Measurements from ENCODE around the gene ADGRG3. TPM values are rescaled to one million over a fixed set of nuclear protein-coding genes. Genes with fewer than 3 reads are reported as not detected.

The ADGRG3 gene
- polyA plus RNA-seq = not detected in 3 replicates
- not detected for polyA plus RNA-seq (2011; ENCODE audit: low read depth)
- polyA plus RNA-seq (2011; cell fraction: cytosol; rRNA removed) = not detected in 2 replicates
- polyA plus RNA-seq (2011; cell fraction: nucleus; rRNA removed) = 0.04 and 0.16 TPM in 2 replicates
- not detected in 2 replicates for polyA plus RNA-seq (2012; ENCODE audit: low replicate concordance)
- polyA minus RNA-seq = 0.16 TPM in 1 of 3 replicates, not detected in the others
- not detected for polyA minus RNA-seq (2011; cell fraction: cytosol; rRNA and poly(A)+ RNA removed)
- not detected in 2 replicates for polyA minus RNA-seq (2011; cell fraction: nucleus; rRNA and poly(A)+ RNA removed)

GRCh38 chr16:57668263-57668571 lies at the start of gene ADGRG3:
Gene ADGRG3 (plus strand): TSS chr16:57668306. CDS start chr16:57668348, 42 bp downstream.
- H3K9me1 ChIP-seq (ENCODE audit: control insufficient read depth, extremely low read depth, insufficient read depth, low read length) = no peaks in the 10 kb centered on the region
- H3K27me3 ChIP-seq (ENCODE audit: control insufficient read depth, extremely low read depth, insufficient read depth, low read length) = peaks cover 3% of the 10 kb centered on the region
- no peak within 1 kb of the TSS for H3K4me2 ChIP-seq (ENCODE audit: control insufficient read depth, extremely low read depth, insufficient read depth, low read depth, low read length)
- dilution Hi-C loops (cut with MboI; ENCODE audit: extremely low pct_ligation_motif_present, low sequenced_read_pairs) = no loop called here
- no peaks in the 10 kb centered on the region for H4K20me1 ChIP-seq (ENCODE audit: control insufficient read depth, extremely low read depth, insufficient read depth, low read length)
- H3K4me3 ChIP-seq (ENCODE audit: control insufficient read depth in 2 of 3, extremely low read depth in 1 of 3, insufficient read depth in 2 of 3, low read depth in 1 of 3, low read length in 3 of 3) = no peak within 1 kb of the TSS
- peaks cover under 1 to 14% of the 10 kb centered on the region in 2 experiments for H3K36me3 ChIP-seq (ENCODE audit: control insufficient read depth in 2 of 2, extremely low read depth in 1 of 2, insufficient read depth in 2 of 2, low read length in 2 of 2)
- H3K4me1 ChIP-seq (ENCODE audit: control insufficient read depth, extremely low read depth, insufficient read depth, low read length) = no peaks in the 10 kb centered on the region
- no peak within 1 kb of the TSS for H3K9ac ChIP-seq (ENCODE audit: control insufficient read depth, extremely low read depth, insufficient read depth, low read length)
- no peaks in the 10 kb centered on the region for H3K9me3 ChIP-seq (ENCODE audit: control insufficient read depth, low read depth, low read length)
- H2AFZ ChIP-seq (ENCODE audit: control insufficient read depth, low read length) = no peak within 1 kb of the TSS
- no peak for TF ChIP-seq EZH2 (IDR thresholded peaks at IDR 0.05; ENCODE audit: low read length)
- no peak for TF ChIP-seq CTCF (optimal IDR thresholded peaks at IDR 0.05 in 1 of 3, IDR thresholded peaks at IDR 0.05 in 1 of 3, conservative IDR thresholded peaks at IDR 0.05 in 1 of 3; ENCODE audit: extremely low read depth in 1 of 3, insufficient read depth in 2 of 3, low read length in 3 of 3)
- FAIRE-seq (no peak), DNase-seq (ENCODE audit: low read depth, low spot score) (no peak)
- H3K79me2 ChIP-seq (ENCODE audit: control insufficient read depth, insufficient read depth, low read length) = no peaks in the 10 kb centered on the region
- no peak within 1 kb of the TSS for H3K27ac ChIP-seq (ENCODE audit: control insufficient read depth, insufficient read depth, low read length)

- H3K4me1 ChIP-seq (ENCODE audit: control insufficient read depth, extremely low read depth, insufficient read depth, low read length) = peaks cover 56% of the 10 kb centered on the region
- H3K9me1 ChIP-seq (ENCODE audit: control insufficient read depth, extremely low read depth, insufficient read depth, low read length) = no peaks in the 10 kb centered on the region
- H3K9me3 ChIP-seq (ENCODE audit: control insufficient read depth, low read depth, low read length) = no peaks in the 10 kb centered on the region
- peak overlapping the region; percentile 94 for H3K4me2 ChIP-seq (ENCODE audit: control insufficient read depth, extremely low read depth, insufficient read depth, low read depth, low read length)
- no peaks in the 10 kb centered on the region for H3K36me3 ChIP-seq (ENCODE audit: control insufficient read depth in 2 of 2, extremely low read depth in 1 of 2, insufficient read depth in 2 of 2, low read length in 2 of 2)
- H2AFZ ChIP-seq (ENCODE audit: control insufficient read depth, low read length) = no peak overlapping the region
- TF ChIP-seq EZH2 (IDR thresholded peaks at IDR 0.05; ENCODE audit: low read length) (no peak), CTCF (optimal IDR thresholded peaks at IDR 0.05 in 1 of 3, IDR thresholded peaks at IDR 0.05 in 1 of 3, conservative IDR thresholded peaks at IDR 0.05 in 1 of 3; ENCODE audit: extremely low read depth in 1 of 3, insufficient read depth in 2 of 3, low read length in 3 of 3) (no peak)
- peak overlapping the region; percentile 87 for H3K9ac ChIP-seq (ENCODE audit: control insufficient read depth, extremely low read depth, insufficient read depth, low read length)
- H4K20me1 ChIP-seq (ENCODE audit: control insufficient read depth, extremely low read depth, insufficient read depth, low read length) = no peaks in the 10 kb centered on the region
- DNase-seq (ENCODE audit: low read depth, low spot score) (no peak), FAIRE-seq (no peak)
- H3K27ac ChIP-seq (ENCODE audit: control insufficient read depth, insufficient read depth, low read length) = peak overlapping the region; percentile 91
- peaks cover 31% of the 10 kb centered on the region for H3K79me2 ChIP-seq (ENCODE audit: control insufficient read depth, insufficient read depth, low read length)
- peak overlapping the region; percentile 69 to 83 (median 80) for H3K4me3 ChIP-seq (ENCODE audit: control insufficient read depth in 2 of 3, extremely low read depth in 1 of 3, insufficient read depth in 2 of 3, low read depth in 1 of 3, low read length in 3 of 3)
- dilution Hi-C loops (cut with MboI; ENCODE audit: extremely low pct_ligation_motif_present, low sequenced_read_pairs) = no loop called here
- H3K27me3 ChIP-seq (ENCODE audit: control insufficient read depth, extremely low read depth, insufficient read depth, low read length) = no peaks in the 10 kb centered on the region
Measured at GRCh38 chr16:57619133-57619605, 48.9 kb upstream of the ADGRG3 start.
